ENCODE data around the gene FLCN.
"Not testable (repeated sequence)": the region's sequence is repeated elsewhere in the genome, so short reads cannot be mapped to it uniquely, and the experiment has no call there.

Gene FLCN

DNA sequence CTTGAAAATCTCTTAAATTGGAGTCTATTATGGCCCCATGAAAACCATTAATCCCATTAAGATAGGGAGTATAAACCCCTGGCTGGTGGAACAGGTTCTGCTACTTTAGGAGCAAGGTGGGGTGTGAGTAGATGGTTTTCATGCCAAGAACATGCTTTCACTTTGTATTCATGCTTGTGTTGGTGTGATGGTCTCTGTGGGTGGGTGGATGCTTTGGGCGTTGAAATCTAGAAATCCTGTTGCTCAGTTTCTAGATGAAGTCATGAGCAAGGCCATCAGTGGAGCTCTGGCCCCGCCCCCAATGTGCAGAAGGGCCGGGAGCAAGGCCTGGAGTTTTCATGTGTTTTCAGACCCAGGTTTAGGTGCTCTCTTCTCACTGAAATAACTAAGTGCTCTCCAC is 50.9 kb downstream of the FLCN start:
- no peak for DNase-seq (ENCODE audit: low spot score)

DNA sequence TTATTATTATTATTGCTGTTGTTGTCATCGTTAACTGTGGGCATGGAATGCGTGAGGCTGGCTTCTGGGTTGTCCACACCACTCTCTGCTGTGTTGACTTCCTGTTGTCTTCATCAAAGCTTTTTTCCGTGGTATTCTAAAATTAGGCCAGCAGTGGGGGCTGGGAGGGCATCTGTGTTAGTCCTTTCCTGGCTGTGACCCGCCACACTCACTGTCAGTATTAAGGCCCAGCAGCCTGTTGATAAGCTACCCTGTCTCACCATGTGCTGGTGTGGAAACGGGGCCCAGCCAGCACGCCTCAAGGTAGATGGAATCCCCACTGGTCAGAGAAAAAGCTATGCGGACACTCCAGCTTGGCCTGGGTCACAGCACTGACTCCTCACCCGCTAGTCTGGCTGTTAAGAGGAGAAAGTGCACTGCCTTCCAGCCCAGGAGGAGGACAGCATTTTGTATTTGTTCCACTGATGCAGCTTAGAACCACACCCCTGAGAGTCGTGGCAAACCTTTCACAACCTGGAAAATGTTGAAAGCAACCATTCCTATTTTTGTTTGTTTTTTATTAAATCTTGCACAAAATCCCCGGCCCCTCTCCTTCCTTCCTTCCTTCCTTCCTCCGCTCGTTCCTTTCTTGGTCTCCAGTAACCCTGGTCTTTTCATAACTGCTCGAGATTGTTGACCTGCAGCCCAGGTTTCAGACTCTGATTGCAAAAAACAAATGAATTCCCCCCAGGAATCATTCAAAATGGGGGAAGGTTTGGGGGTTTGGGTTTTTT is 51.8 kb downstream of the FLCN start:
- DNase-seq (ENCODE audit: low spot score): not testable (repeated sequence)

DNA sequence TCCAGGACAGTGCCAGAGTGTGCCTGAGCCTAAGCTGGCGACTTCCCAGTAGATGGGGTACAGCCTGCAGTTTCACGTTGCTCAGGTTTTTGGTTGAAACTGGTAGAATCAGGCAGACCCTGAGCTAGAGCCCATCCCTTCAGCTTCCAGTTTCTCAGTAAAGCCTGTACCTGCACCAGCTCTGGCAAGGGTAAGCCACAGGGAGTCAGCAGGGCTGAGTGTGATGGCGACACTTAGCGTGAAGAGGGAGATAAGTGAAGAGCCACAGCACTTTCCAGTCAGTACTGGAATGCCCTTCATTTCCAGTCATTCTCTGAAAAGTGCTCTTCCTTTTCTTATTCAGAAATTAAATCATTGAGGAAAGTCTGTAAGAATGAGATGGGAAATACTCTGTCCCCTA is 53.2 kb downstream of the FLCN start:
- no peak for DNase-seq (ENCODE audit: low spot score)

DNA sequence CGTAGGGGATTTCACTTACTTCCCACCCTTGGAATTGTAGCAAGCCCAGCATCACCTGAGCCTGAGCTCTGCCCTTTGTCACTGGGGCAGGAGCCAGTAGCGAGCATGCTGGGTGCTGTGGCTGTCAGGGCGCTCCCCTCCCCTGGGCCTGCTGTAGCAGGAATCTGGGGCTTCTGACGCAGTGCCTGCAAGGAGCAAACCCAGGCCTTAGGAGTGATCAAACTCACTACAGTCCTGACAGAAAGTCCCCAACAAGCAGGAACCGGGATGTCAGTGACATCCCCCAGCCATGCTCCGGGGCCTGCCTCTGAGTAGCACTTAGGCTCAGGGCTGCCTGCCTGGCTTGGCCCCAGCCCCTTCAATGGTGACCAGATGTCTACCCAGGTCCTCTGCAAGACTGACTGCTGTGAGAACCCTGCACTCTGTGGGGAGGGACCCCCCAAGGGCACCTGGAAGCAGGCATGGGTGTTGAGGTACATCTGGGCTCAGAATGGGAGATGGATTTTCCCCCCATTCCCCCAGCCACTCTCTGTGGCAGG is 54.3 kb downstream of the FLCN start:
- DNase-seq (ENCODE audit: low spot score): no peak

DNA sequence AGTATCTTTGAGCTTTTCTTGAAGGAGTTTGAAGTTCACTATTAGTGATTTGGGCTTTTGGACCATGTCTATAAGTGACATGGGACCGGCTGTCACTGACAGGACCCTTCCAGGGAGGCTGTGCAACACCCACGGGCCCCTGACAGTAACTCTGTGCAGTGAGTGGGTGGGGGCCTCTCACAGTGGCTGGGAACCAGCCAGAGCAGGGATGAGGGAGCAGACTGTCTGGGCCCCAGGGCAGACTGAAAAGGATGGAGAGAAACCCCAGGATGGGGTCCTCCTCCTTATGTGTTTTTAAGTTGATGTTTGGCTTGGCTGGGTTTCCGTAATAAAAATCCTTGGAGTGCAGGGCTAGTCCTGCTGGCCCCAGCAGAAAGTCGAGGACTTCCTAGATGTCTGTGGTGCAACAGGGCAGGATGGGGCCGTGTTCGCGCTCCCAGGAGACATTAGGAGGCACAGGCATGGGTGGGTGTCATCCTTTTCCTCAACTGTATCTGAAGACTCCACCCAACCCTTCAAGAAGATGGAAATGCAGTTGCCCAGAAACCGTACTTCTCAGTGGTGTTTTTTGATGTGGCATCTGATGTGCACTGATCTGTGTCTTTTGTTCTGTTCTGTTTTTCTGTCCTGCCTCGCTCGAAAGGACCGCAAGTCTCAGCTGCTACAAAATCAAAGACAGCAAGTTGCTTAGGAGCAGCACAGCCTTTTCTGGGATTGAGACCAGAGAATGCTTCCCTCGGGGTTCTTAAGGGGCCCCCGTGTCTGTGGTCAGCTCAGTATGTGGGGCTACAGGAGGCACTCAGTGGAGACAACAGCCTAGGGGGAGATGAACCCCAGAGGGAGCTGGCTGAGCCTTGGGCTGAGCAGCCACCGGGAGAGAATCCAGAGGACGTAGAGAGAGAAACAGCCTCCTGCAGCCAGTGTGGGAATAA is 55.0 kb downstream of the FLCN start:
- no peak for DNase-seq (ENCODE audit: low spot score)

DNA sequence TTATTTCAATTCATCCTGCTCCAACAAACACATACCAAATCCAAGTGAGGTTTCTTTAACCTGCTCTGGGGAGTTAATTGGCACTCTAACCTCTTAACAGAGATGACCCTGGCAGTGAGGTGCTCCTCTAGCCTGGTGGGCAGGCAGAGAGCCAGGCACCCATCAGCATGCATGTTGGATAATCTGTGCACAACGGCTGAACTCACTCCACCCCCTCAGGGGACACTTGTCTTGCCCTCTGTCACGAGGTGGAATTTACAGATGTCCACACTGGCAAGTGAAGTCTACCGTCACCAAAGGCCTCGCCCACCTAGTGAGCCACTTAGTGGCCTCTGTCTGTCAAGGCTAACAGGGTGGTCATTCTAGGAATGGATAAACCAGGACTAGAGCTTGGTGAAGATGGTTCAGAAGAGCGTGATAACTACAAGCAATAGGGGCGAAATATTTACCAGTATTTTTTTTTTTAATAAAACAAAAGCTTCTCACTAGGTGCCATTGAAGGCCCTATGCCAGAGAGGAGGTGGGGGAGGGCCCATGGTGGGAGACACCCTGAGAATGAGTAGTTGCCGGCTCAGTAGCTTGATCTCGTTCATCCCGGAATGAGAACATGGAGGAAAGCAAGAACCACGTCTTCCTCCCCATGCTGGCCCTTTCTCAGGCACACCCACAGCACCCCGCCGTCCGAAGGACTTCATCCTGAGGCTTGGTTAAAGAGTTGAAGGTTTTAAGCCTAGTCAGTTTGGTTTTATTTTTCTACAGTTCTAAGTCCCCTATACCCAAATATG is 56.0 kb downstream of the FLCN start:
- no peak for DNase-seq (ENCODE audit: low spot score)

DNA sequence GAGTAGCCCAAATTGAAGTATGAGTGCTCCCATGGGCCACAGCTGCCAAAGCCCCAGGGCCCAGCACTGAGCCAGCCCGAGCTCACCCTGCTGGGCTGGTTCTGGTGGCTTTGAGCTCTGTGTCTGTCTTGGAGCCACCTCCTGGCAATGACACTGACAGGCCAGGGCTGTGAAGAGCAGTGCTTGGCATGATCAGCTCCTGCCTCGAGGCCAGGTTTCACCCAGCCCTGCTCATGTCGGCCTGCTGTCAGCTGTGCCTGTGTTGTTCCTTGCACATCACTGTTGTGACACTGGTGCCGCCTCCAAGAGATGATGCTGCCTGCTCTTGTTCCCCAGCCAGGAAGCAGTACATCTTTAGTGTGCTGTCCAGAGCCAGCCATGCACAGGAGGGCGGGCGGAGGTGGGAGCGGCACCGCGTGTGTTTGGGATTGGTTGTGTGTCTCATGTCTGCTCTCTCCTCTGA is 56.8 kb downstream of the FLCN start:
- no peak for DNase-seq (ENCODE audit: low spot score)

DNA sequence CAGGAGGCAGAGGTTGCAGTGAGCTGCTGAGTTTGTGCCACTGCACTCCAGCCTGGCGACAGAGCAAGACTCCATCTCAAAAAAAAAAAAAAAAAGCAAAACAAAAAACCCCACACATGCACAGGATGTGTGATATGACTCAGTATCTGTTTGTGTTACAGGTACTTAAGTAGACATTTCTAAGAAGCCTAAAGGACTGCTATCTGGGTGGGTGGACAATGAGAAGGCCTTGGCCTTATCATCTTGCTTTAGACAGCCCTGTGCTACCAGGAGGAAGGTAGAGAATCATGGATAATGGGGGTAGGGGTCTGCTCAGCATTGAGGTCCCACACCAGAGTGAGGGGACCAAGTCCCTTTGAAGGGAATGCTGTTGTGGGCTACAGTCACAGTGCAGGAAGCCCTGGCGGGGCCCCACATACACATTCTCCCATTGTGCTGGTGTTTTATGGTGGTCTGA is 57.6 kb downstream of the FLCN start:
- DNase-seq (ENCODE audit: low spot score): no peak

DNA sequence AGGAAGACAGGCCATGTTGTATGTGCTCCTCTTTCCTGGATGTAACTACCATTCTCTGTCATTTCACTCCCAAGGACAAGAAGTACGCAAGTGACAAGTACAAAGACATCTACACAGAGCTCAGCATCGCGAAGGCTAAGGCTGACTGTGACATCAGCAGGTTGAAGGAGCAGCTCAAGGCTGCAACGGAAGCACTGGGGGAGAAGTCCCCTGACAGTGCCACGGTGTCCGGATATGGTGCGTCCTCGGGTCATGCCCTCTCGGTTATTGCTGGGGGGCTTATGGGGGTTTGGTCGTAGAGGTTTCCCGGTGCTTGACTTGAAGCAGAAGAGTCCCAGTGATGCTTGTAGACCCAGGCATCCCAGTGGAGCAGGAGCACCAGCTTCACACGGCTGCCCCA is 59.8 kb downstream of the FLCN start:
- DNase-seq (ENCODE audit: low spot score): no peak

DNA sequence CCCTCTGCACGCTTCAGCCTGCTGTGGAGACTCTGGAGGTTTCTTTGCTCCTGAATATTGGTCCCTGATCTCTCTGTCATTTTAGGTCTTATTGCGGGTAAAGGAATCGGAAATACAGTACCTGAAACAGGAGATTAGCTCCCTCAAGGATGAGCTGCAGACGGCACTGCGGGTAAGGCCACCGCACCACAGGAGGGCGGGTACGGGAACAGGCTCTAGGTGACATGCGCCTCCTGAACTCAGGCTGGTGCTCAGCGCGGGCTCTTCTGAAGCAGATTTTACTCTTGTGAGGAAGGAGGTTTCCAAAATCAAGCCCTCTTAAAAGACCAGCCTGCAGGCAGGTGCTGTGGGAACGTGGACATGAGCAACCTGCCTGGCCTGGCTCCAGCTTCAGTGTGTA is 60.6 kb downstream of the FLCN start:
- no peak for DNase-seq (ENCODE audit: low spot score)

DNA sequence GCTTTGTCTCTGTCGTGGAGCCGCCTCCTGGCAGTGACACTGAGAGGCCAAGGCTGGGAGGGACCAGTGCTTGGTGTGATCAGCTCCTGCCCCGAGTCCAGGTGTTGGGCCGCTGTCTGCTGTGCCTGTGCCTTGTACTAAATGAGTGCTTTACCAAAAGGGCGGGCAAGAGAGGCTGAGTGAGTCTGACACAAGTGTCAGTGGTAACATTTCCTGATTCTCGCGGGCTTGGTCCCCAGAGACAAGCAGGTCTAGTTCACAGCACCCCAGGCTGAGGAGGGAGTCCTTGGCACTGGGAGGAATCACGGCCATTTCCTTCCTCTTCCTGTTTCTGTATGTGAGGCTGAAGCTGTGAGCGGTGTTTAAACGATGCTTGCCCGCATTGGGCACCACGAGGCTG is 61.1 kb downstream of the FLCN start:
- no peak for DNase-seq (ENCODE audit: low spot score)

DNA sequence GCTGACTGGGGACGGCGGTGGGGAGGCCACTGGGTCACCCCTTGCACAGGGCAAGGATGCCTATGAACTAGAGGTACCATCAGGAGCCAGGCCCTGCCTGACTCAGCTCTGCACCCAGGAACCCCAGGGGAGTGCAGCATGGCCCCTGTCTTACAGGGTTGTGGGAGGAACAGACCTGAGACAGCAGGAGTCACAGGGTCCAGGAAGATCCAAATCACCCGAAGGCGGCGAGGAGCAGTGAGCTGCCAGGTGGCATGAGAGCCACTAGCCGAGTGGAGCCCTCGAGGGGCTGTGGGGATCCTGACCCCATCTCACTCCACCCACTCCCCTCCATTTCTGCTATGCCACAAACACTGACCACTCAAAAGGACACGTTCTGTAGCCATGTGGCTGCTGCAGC is 61.6 kb downstream of the FLCN start:
- DNase-seq (ENCODE audit: low spot score): no peak

DNA sequence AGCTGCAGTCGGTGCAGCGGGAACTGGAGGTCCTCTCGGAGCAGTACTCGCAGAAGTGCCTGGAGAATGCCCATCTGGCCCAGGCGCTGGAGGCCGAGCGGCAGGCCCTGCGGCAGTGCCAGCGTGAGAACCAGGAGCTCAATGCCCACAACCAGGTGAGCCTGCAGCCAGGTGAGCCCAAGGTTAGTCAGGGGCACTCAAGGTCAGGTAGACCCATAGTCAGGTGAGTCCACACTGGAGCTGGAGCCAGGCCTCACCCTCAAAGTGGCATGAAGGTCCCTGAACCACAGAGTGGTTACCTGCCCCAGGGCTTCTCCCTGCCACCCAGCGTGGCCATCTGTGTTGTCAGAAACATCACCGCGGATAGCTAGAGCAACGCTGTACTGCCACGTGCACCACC is 63.0 kb downstream of the FLCN start:
- no peak for DNase-seq (ENCODE audit: low spot score)

DNA sequence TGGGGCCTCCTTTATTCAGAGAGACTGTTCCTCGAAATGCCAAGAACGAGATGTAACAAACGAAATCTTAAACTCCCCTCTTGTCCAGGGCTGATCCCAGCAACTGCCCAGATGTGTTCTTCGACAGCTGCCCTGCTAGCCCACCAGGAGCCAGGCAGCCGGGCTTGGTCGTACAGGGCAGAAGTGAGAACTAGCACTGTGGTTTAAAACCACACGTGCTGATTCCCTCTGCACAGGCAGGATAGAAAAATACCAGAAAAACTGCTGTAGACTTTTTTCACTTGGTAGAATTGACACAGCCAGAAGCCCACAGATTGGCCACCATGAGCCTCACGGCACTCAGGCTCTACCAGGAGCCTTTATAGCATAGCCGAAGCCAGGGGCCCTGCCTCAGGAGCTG is 64.0 kb downstream of the FLCN start:
- DNase-seq (ENCODE audit: low spot score): no peak

DNA sequence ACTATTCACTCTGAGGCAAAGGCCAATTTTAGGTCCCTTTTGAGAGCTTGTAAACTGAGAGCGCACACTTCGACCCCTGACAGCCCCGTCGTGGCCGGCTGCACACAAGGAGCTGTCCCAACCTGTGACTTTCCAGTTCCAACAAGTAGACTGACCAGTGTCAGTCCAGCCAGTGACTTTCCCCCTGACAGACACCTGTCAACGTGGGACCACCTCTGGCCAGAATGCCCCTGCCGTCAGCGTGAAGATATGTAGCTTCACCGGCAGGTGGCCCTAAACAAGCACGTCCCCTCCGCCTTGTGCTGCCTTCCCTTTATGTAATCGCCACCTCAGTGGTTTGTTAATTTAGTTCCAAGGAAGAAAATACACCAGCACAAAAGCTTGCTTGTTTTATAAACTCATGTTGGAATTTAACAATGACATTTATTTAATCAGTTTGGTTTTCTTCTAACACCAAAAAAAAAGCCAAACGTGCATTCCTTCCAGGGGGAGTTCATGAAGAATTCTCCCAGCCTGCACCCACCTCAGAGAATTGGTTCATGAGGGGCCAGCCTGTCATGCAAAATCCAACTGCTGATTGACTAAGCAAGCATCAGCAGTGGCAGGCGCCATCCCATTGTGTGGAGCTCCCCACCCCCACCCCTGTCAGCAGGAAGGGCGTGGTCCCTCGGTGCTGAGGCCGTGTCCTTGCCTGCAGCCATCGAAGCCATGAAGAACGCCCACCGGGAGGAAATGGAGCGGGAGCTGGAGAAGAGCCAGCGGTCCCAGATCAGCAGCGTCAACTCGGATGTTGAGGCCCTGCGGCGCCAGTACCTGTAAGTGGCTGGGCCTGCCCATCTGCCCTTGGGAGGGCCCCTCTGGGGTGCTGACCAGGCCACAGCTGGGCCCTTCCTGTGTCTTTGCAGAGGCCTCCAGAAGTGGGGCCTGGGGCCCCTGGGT is 64.7 kb downstream of the FLCN start:
- DNase-seq (ENCODE audit: low spot score): no peak

DNA sequence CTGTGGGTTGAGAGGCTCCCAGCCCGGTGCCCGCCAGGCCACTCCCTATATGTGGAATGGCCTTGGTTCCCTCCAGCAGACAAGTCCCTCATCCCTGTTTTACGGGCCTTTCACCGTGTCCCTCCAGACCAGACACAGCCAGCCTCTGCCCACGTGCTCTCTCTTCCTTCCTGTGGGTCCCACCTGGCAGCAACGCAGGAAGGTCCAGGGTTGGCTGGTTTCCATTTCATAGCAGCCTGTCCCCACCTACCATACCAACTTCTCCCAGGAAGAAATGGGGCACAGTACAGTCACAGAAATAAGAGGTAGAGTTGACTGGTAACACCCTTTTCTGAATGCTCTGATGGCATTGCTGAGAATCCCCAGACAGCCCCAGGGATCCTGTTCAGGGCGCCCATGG is 65.8 kb downstream of the FLCN start:
- no peak for DNase-seq (ENCODE audit: low spot score)

DNA sequence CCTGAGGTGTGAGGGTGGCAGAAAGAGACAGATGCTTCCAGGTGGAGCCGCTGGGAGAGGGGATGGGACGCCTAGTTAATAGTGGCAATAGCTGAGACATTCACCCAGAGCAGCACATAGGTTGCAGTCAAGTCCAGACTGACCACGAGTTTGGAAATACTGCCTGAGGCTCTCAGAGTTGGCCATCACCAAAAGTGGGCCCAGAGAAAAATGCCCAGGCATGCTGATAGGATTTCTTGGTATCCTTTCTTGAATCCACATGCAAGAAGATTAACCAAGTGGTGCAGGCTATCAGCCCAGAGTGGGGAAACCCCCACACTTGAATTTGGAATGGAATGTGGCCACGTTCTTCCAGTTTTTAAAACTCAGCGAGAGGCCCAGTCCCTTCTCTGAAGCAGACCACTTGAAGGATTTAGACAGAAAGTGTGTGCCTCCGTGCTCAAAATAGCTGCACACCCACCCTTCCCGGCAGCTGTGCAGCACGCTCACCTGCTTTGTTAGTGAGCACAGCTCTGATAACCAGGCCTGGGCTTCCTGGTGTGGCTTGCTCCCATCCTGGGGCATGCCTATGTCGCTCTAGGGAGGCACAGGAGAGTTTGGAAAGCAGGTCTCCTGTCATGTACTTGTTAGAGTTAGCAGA is 66.5 kb downstream of the FLCN start:
- DNase-seq (ENCODE audit: low spot score): no peak

DNA sequence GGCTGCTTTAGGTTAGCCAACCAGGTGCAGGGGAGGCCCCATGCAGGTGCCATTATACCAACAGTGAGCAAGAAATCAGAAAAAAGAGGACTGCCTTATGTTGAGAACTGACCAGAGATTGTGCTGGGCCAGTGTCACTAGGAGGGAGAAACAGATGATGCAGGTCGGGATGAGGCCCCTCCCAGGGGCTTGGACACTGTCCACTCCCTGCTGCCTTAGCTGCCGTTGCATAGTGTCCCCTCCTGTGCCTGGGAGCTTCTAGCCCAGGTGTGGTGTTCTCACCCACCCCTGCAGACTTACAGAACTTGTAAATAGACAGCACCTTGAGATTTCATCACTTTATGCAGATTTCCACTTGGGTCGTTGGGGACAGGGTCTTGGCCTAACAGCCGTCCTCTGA is 67.6 kb downstream of the FLCN start:
- no peak for DNase-seq (ENCODE audit: low spot score)

DNA sequence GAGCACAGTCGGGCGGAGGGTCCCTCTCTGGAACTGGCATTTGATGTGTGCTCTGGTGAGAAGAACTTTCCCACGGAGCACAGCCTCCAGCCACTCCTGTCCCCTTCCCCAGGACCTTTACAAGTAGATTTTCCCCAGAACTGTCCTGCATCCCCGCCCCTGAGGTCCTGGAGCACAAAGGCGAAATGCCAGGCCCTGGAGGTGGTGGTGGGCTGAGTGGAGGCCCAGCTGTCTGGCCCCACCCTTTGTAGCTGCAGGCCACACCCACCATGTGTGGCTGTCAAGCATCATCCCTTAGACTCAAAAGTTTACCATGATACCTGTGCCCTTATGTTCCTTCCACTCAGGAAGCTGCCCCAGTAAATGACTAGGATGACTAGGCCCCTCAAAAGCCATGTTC is 68.6 kb downstream of the FLCN start:
- no peak for DNase-seq (ENCODE audit: low spot score)

DNA sequence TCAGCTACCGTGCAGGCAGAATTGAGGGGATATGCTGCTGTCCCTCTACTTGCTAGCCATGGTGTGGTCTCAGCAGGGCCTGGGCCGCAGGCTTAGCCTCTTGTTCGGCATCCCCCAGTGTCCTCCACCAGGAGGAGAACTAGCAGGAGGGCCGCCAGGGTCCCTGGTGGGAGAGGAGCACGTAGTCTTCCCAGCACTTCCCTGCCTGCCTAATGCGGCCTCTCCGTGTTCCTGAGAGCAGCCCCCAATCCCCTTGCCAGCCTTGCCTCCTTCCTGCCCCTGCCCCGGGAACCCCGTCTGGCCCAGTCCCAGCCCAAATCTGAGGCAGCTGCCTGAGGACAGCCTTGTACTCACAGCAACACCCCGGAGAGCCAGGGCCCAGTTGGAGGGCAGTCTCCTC is 69.0 kb downstream of the FLCN start:
- DNase-seq (ENCODE audit: low spot score): no peak

DNA sequence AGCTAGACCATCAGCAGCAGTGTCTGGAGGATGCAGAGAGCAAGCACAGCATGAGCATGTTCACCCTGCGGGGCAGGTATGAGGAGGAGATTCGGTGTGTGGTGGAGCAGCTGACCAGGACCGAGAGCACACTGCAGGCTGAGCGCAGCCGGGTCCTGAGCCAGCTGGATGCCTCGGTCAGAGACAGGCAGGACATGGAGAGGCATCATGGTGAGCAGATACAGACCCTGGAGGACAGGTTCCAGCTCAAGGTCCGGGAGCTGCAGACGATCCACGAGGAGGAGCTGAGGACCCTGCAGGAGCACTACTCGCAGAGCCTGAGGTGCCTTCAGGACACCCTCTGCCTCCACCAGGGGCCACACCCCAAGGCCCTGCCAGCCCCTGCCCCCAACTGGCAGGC is 69.6 kb downstream of the FLCN start:
- DNase-seq (ENCODE audit: low spot score): no peak
